Keratinocyte (primary cell): ENCODE results near the gene CLDND2. TPM values are rescaled to one million over a fixed set of nuclear protein-coding genes. Genes with fewer than 3 reads are reported as not detected.

Source experiments
- DNase-seq: peaks from one replicate; pipeline ENCODE4 v3.0.0-alpha.2; 2011; ENCODE audit warnings: low read depth, missing footprints, low spot score
- FAIRE-seq: peaks from 2 replicates; lab custom pipeline; 2011; peaks lifted over from hg19 to GRCh38; lab: Jason Lieb, UNC
- H2AFZ ChIP-seq: 2 replicates; pipeline ENCODE4 v1.6.0; 2012; ENCODE audit warnings: low read length, control low read depth, inconsistent platforms; ENCODE audit not compliant: control insufficient read depth
- H3K27ac ChIP-seq: 2 replicates; pipeline ENCODE4 v1.5.1; 2011; ENCODE audit warnings: low read length; ENCODE audit not compliant: control insufficient read depth, insufficient read depth
- H3K27me3 ChIP-seq: 3 replicates; pipeline ENCODE4 v1.6.0; 2011; ENCODE audit warnings: low read length; ENCODE audit not compliant: control insufficient read depth, insufficient read depth; ENCODE audit errors: extremely low read depth
- H3K36me3 ChIP-seq, 2 experiments: 2 replicates in 1 of 2; 3 replicates in 1 of 2; pipeline ENCODE4 v1.5.1; 2011; ENCODE audit warnings: low read length in 2 of 2, mild to moderate bottlenecking in 1 of 2; ENCODE audit not compliant: control insufficient read depth in 2 of 2, insufficient read depth in 2 of 2; ENCODE audit errors: extremely low read depth in 1 of 2
- H3K4me1 ChIP-seq: 3 replicates; pipeline ENCODE4 v1.5.1; 2011; ENCODE audit warnings: low read length; ENCODE audit not compliant: control insufficient read depth, insufficient read depth; ENCODE audit errors: extremely low read depth
- H3K4me2 ChIP-seq: 3 replicates; pipeline ENCODE4 v1.6.0; 2011; ENCODE audit warnings: low read depth, low read length; ENCODE audit not compliant: control insufficient read depth, insufficient read depth; ENCODE audit errors: extremely low read depth
- H3K4me3 ChIP-seq, 3 experiments: fragments of 200-600 bp in 1 of 3; sonication (generic) in 1 of 3; 2 replicates in 2 of 3; 3 replicates in 1 of 3; pipeline ENCODE4 v1.5.1; 2011 to 2016; ENCODE audit warnings: low read length in 3 of 3, mild to moderate bottlenecking in 3 of 3, control low read depth in 2 of 3, inconsistent platforms in 1 of 3, low read depth in 1 of 3, mixed read lengths in 1 of 3, mixed run types in 1 of 3, moderate library complexity in 1 of 3; ENCODE audit not compliant: control insufficient read depth in 2 of 3, insufficient read depth in 2 of 3; ENCODE audit errors: extremely low read depth in 1 of 3
- H3K79me2 ChIP-seq: 2 replicates; pipeline ENCODE4 v1.6.0; 2012; ENCODE audit warnings: low read length; ENCODE audit not compliant: control insufficient read depth, insufficient read depth
- H3K9ac ChIP-seq: 3 replicates; pipeline ENCODE4 v1.6.0; 2011; ENCODE audit warnings: low read length; ENCODE audit not compliant: control insufficient read depth, insufficient read depth; ENCODE audit errors: extremely low read depth
- H3K9me1 ChIP-seq: 3 replicates; pipeline ENCODE4 v1.6.0; 2011; ENCODE audit warnings: low read length; ENCODE audit not compliant: control insufficient read depth, insufficient read depth; ENCODE audit errors: extremely low read depth
- H3K9me3 ChIP-seq: 2 replicates; pipeline ENCODE4 v1.5.1; 2012; ENCODE audit warnings: low read depth, low read length; ENCODE audit not compliant: control insufficient read depth
- H4K20me1 ChIP-seq: 3 replicates; pipeline ENCODE4 v1.6.0; 2011; ENCODE audit warnings: low read length; ENCODE audit not compliant: control insufficient read depth, insufficient read depth; ENCODE audit errors: extremely low read depth
- EZH2 ChIP-seq: IDR thresholded peaks from one replicate; pipeline ENCODE4 v1.6.1; 2012; ENCODE audit warnings: inconsistent platforms, mild to moderate bottlenecking, low read length, moderate library complexity
- dilution Hi-C: fragments of 300-500 bp; cut with MboI; formaldehyde crosslinking; loops from one replicate; pipeline ENCODE4 v1.7.0; 2020; ENCODE audit warnings: low sequenced_read_pairs; ENCODE audit not compliant: extremely low pct_ligation_motif_present
- polyA plus RNA-seq, 5 experiments: library from polyadenylated mRNA; depleted of rRNA in 3 of 5; stranded (reverse) in 3 of 5; stranded (forward) in 1 of 5; unstranded in 1 of 5; fragments of >200 nt; gene quantifications; 1 replicate in 1 of 5; 2 replicates in 3 of 5; 3 replicates in 1 of 5; pipeline versions ENCODE4 v1.2.1 to v1.2.3, GENCODE V29; 2011 to 2012; ENCODE audit warnings: missing spikeins in 2 of 5, low read depth in 1 of 5, low replicate concordance in 1 of 5
- TF ChIP-seq, protein P1 (sequence below), 3 experiments: IDR thresholded peaks in 1 of 3; conservative IDR thresholded peaks in 1 of 3; optimal IDR thresholded peaks in 1 of 3; 2 replicates in 2 of 3; 3 replicates in 1 of 3; pipeline versions ENCODE3 to v1.5.1; 2011; ENCODE audit warnings: low read length in 3 of 3, mild to moderate bottlenecking in 3 of 3, moderate library complexity in 2 of 3, control low read depth in 1 of 3, inconsistent platforms in 1 of 3; ENCODE audit not compliant: insufficient read depth in 2 of 3; ENCODE audit errors: extremely low read depth in 1 of 3

The CLDND2 gene
- polyA plus RNA-seq, 1 donor (not counting 4 experiments of a cell fraction or from before 2014, with no cell fraction given): 0.37 TPM

GRCh38 chr19:51371186-51371690 is 2.4 kb upstream of the CLDND2 start:
- Histone ChIP-seq H3K27me3 (no peaks in the 10 kb centered on the region), H3K4me2 (no peak overlapping the region), H2AFZ (no peak overlapping the region), H3K27ac (no peak overlapping the region), H3K9ac (no peak overlapping the region), H3K36me3 (no peaks in the 10 kb centered on the region), H4K20me1 (no peaks in the 10 kb centered on the region), H3K9me3 (no peaks in the 10 kb centered on the region), H3K9me1 (no peaks in the 10 kb centered on the region), H3K4me1 (no peaks in the 10 kb centered on the region), H3K79me2 (no peaks in the 10 kb centered on the region), H3K4me3 (no peak overlapping the region)
- dilution Hi-C loops: no loop called here
- TF ChIP-seq, protein P1, sequence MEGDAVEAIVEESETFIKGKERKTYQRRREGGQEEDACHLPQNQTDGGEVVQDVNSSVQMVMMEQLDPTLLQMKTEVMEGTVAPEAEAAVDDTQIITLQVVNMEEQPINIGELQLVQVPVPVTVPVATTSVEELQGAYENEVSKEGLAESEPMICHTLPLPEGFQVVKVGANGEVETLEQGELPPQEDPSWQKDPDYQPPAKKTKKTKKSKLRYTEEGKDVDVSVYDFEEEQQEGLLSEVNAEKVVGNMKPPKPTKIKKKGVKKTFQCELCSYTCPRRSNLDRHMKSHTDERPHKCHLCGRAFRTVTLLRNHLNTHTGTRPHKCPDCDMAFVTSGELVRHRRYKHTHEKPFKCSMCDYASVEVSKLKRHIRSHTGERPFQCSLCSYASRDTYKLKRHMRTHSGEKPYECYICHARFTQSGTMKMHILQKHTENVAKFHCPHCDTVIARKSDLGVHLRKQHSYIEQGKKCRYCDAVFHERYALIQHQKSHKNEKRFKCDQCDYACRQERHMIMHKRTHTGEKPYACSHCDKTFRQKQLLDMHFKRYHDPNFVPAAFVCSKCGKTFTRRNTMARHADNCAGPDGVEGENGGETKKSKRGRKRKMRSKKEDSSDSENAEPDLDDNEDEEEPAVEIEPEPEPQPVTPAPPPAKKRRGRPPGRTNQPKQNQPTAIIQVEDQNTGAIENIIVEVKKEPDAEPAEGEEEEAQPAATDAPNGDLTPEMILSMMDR (optimal IDR thresholded peaks at IDR 0.05 in 1 of 3, IDR thresholded peaks at IDR 0.05 in 1 of 3, conservative IDR thresholded peaks at IDR 0.05 in 1 of 3; ENCODE audit: extremely low read depth in 1 of 3, insufficient read depth in 2 of 3, low read length in 3 of 3): no peak
- no peak for TF ChIP-seq EZH2
- no peak for FAIRE-seq
- no peak for DNase-seq

DNA sequence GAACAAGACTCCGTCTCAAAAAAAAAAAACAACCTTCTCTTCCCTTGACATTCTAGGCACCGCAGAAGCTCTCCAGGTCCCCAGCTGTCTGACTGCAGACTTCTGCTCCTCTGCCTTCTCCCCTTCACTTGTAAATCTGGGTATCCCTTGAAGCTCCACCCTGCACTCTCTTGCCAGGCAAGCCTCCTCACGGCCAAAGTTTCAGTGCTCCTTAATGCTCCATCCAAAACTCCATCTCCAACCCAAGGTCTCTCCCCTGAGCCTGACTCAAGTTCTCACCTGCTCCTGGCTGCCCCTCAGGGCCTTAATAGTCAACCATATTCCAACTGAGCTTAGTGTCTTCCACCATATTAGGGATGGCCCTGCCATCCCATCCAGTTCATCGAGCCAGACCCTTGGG is 1.4 kb upstream of the CLDND2 start:
- FAIRE-seq (no peak), DNase-seq (no peak)
- no peak overlapping the region for H3K9ac ChIP-seq
- no peak overlapping the region for H3K27ac ChIP-seq
- no peak for TF ChIP-seq EZH2
- TF ChIP-seq, protein P1 (optimal IDR thresholded peaks at IDR 0.05 in 1 of 3, IDR thresholded peaks at IDR 0.05 in 1 of 3, conservative IDR thresholded peaks at IDR 0.05 in 1 of 3; ENCODE audit: extremely low read depth in 1 of 3, insufficient read depth in 2 of 3, low read length in 3 of 3): no peak
- H3K27me3 ChIP-seq: no peaks in the 10 kb centered on the region
- peaks cover 6% of the 10 kb centered on the region for H3K79me2 ChIP-seq
- H3K4me1 ChIP-seq: peaks cover 3% of the 10 kb centered on the region
- H3K4me3 ChIP-seq: no peak overlapping the region
- dilution Hi-C loops: no loop called here
- no peaks in the 10 kb centered on the region for H4K20me1 ChIP-seq
- no peaks in the 10 kb centered on the region for H3K36me3 ChIP-seq
- no peaks in the 10 kb centered on the region for H3K9me1 ChIP-seq
- no peak overlapping the region for H3K4me2 ChIP-seq
- no peak overlapping the region for H2AFZ ChIP-seq
- H3K9me3 ChIP-seq: no peaks in the 10 kb centered on the region
